Endothelial cell of umbilical vein (primary cell): ENCODE data around the gene RTP3. TPM values are rescaled to one million over a fixed set of nuclear protein-coding genes. Genes with fewer than 3 reads are reported as not detected.

ENCODE experiments used
- BruUV-seq: library from RNA; stranded (reverse); fragments of 400-500 nt; replicated peaks from 2 replicates; lab custom pipeline; 2021; lab: Mats Ljungman, UMichigan
- CTCF ChIA-PET: fragments of 300-600, 350-600 bp; sonication (Branson Sonifier 250); formaldehyde crosslinking; loops from one replicate; lab custom pipeline; 2021; ENCODE audit warnings: antibody characterized with exemption, inconsistent platforms; lab: Charles Lee
- POLR2A ChIA-PET: fragments of 300-600, 350-600 bp; sonication (Branson Sonifier 250); formaldehyde crosslinking; loops from one replicate; lab custom pipeline; 2021; ENCODE audit warnings: antibody characterized with exemption, inconsistent platforms; lab: Charles Lee
- DNase-seq: peaks from one replicate; pipeline ENCODE4 v3.0.0-alpha.2; 2011; ENCODE audit warnings: low read depth, low spot score
- FAIRE-seq: peaks from 2 replicates; lab custom pipeline; 2011; peaks lifted over from hg19 to GRCh38; lab: Jason Lieb, UNC
- H2AFZ ChIP-seq: 2 replicates; pipeline ENCODE4 v1.6.0; 2012; ENCODE audit warnings: low read depth, low read length, control low read depth, inconsistent platforms
- H3K27ac ChIP-seq: 2 replicates; pipeline ENCODE4 v1.5.1; 2011; ENCODE audit warnings: low read depth, mild to moderate bottlenecking, control low read depth, low read length, moderate library complexity; ENCODE audit not compliant: insufficient read depth
- H3K27me3 ChIP-seq, 2 experiments: 2 replicates each; pipeline versions ENCODE4 v1.6.0 to v1.6.1; 2011; ENCODE audit warnings: low read length in 2 of 2, mixed read lengths in 1 of 2; ENCODE audit not compliant: control insufficient read depth in 2 of 2, insufficient read depth in 2 of 2
- H3K36me3 ChIP-seq, 2 experiments: 2 replicates in 1 of 2; 3 replicates in 1 of 2; pipeline ENCODE4 v1.5.1; 2011; ENCODE audit warnings: low read length in 2 of 2, mild to moderate bottlenecking in 1 of 2, moderate library complexity in 1 of 2; ENCODE audit not compliant: control insufficient read depth in 2 of 2, insufficient read depth in 2 of 2; ENCODE audit errors: extremely low read depth in 1 of 2
- H3K4me1 ChIP-seq: 3 replicates; pipeline ENCODE4 v1.5.1; 2011; ENCODE audit warnings: mild to moderate bottlenecking, low read length; ENCODE audit not compliant: control insufficient read depth, insufficient read depth; ENCODE audit errors: extremely low read depth
- H3K4me2 ChIP-seq: 2 replicates; pipeline ENCODE4 v1.6.1; 2011; ENCODE audit warnings: low read length, control low read depth, mixed read lengths; ENCODE audit not compliant: insufficient read depth
- H3K4me3 ChIP-seq, 3 experiments: fragments of 200-600 bp in 1 of 3; sonication (generic), shearing (Covaris generic) in 1 of 3; replicated peaks in 1 of 3; 2 replicates each; pipeline ENCODE4 v1.5.1; 2011 to 2016; ENCODE audit warnings: control low read depth in 3 of 3, low read length in 3 of 3, mild to moderate bottlenecking in 2 of 3, inconsistent platforms in 1 of 3, low read depth in 1 of 3, moderate library complexity in 1 of 3; ENCODE audit not compliant: insufficient read depth in 1 of 3
- H3K79me2 ChIP-seq: 2 replicates; pipeline ENCODE4 v1.6.0; 2012; ENCODE audit warnings: low read length, inconsistent platforms; ENCODE audit not compliant: control insufficient read depth, insufficient read depth
- H3K9ac ChIP-seq: replicated peaks from 2 replicates; pipeline ENCODE3; 2011; ENCODE audit warnings: low read length, control low read depth; ENCODE audit not compliant: insufficient read depth; ENCODE audit errors: extremely low read depth
- H3K9me1 ChIP-seq: replicated peaks from 3 replicates; pipeline ENCODE4 v1.6.0; 2011; ENCODE audit warnings: mild to moderate bottlenecking, low read length; ENCODE audit not compliant: control insufficient read depth, insufficient read depth; ENCODE audit errors: extremely low read depth
- H3K9me3 ChIP-seq: replicated peaks from 2 replicates; pipeline ENCODE4 v1.5.1; 2012; ENCODE audit warnings: low read length, inconsistent platforms; ENCODE audit not compliant: control insufficient read depth, insufficient read depth
- H4K20me1 ChIP-seq: replicated peaks from 2 replicates; pipeline ENCODE3; 2011; ENCODE audit warnings: mild to moderate bottlenecking, low read length; ENCODE audit not compliant: control insufficient read depth, insufficient read depth; ENCODE audit errors: extremely low read depth
- EZH2 ChIP-seq: IDR thresholded peaks from 2 replicates; pipeline ENCODE4 v1.6.1; 2012; ENCODE audit warnings: borderline replicate concordance, low read depth, mild to moderate bottlenecking, moderate library complexity, low read length, inconsistent platforms; ENCODE audit not compliant: severe bottlenecking
- FOS ChIP-seq: IDR thresholded peaks from 2 replicates; pipeline ENCODE4 v1.6.1; 2011; ENCODE audit warnings: mild to moderate bottlenecking, low read length, moderate library complexity, borderline replicate concordance; ENCODE audit not compliant: insufficient read depth
- GATA2 ChIP-seq: IDR thresholded peaks from 2 replicates; pipeline ENCODE4 v1.7.0; 2011; ENCODE audit warnings: low read depth, mild to moderate bottlenecking, moderate library complexity, mixed read lengths, low read length; ENCODE audit not compliant: insufficient read length, insufficient read depth
- JUN ChIP-seq: IDR thresholded peaks from 2 replicates; pipeline ENCODE4 v1.6.1; 2011; ENCODE audit warnings: borderline replicate concordance, low read depth; ENCODE audit not compliant: insufficient read length, insufficient read depth
- MYC ChIP-seq: IDR thresholded peaks from one replicate; pipeline ENCODE4 v1.6.1; 2011; ENCODE audit warnings: mild to moderate bottlenecking, low read depth, low read length
- POLR2AphosphoS5 ChIP-seq: IDR thresholded peaks from 2 replicates; pipeline ENCODE4 v1.6.1; 2012; ENCODE audit warnings: low read depth, mild to moderate bottlenecking, control low read depth, low read length, moderate library complexity; ENCODE audit not compliant: insufficient read depth
- dilution Hi-C: fragments of 300-500 bp; cut with MboI; formaldehyde crosslinking; loops from one replicate; pipeline ENCODE4 v1.15.0; 2019; ENCODE audit warnings: low sequenced_read_pairs; ENCODE audit not compliant: extremely low pct_ligation_motif_present
- intact Hi-C: fragments of 100-400 bp; cut with micrococcal nuclease; formaldehyde crosslinking; loops from one replicate; pipeline ENCODE4 v1.10.0; 2022
- polyA plus RNA-seq, 4 experiments: library from polyadenylated mRNA; depleted of rRNA in 3 of 4; stranded (reverse) in 3 of 4; unstranded in 1 of 4; fragments of >200 nt; gene quantifications; 2 replicates each; pipeline versions ENCODE4 v1.2.1 to v1.2.3, GENCODE V29; 2011 to 2012; ENCODE audit warnings: missing spikeins in 1 of 4
- total RNA-seq: library from RNA; stranded (reverse); gene quantifications from 2 replicates; pipeline ENCODE4 v1.2.3, GENCODE V29; 2021
- TF ChIP-seq, protein P1 (sequence below), 2 donors: IDR thresholded peaks; 1 replicate in 1 of 2; 2 replicates in 1 of 2; pipeline ENCODE4 v1.5.1; 2011; ENCODE audit warnings: low read length in 2 of 2, mild to moderate bottlenecking in 2 of 2, moderate library complexity in 2 of 2, control low read depth in 1 of 2, inconsistent platforms in 1 of 2, low read depth in 1 of 2; ENCODE audit not compliant: insufficient read depth in 1 of 2; ENCODE audit errors: extremely low read depth in 1 of 2

RTP3 gene
- total and polyA plus RNA-seq, 2 donors (not counting 3 experiments of a cell fraction or from before 2014, with no cell fraction given): 0.06 TPM; not detected in 1

- no peak overlapping the region for H3K4me2 ChIP-seq
- H3K36me3 ChIP-seq: no peaks in the 10 kb centered on the region
- no peaks in the 10 kb centered on the region for H4K20me1 ChIP-seq
- CTCF ChIA-PET: interaction anchor here (0.5 to 3.3 kb wide), 14 partner anchors 10 to 202 kb away, joined by 3 to 34 read pairs (median 4); no protein-coding TSS in a partner anchor
- no peaks in the 10 kb centered on the region for H3K27me3 ChIP-seq
- POLR2A ChIA-PET: no interaction called here
- H3K79me2 ChIP-seq: no peaks in the 10 kb centered on the region
- dilution Hi-C loops: no loop called here
- no peak for FAIRE-seq
- no peaks in the 10 kb centered on the region for H3K4me1 ChIP-seq
- no peak overlapping the region for H3K4me3 ChIP-seq
- no peak for DNase-seq
- no TSS peak for BruUV-seq
- TF ChIP-seq, protein P1, sequence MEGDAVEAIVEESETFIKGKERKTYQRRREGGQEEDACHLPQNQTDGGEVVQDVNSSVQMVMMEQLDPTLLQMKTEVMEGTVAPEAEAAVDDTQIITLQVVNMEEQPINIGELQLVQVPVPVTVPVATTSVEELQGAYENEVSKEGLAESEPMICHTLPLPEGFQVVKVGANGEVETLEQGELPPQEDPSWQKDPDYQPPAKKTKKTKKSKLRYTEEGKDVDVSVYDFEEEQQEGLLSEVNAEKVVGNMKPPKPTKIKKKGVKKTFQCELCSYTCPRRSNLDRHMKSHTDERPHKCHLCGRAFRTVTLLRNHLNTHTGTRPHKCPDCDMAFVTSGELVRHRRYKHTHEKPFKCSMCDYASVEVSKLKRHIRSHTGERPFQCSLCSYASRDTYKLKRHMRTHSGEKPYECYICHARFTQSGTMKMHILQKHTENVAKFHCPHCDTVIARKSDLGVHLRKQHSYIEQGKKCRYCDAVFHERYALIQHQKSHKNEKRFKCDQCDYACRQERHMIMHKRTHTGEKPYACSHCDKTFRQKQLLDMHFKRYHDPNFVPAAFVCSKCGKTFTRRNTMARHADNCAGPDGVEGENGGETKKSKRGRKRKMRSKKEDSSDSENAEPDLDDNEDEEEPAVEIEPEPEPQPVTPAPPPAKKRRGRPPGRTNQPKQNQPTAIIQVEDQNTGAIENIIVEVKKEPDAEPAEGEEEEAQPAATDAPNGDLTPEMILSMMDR (IDR thresholded peaks at IDR 0.05; ENCODE audit: extremely low read depth in 1 of 2, insufficient read depth in 1 of 2, low read depth in 1 of 2, low read length in 2 of 2): no peak
- H3K9me3 ChIP-seq: no peaks in the 10 kb centered on the region
- H3K9ac ChIP-seq: no peak overlapping the region
- no peak overlapping the region for H2AFZ ChIP-seq
- no peak overlapping the region for H3K27ac ChIP-seq
- H3K9me1 ChIP-seq: no peaks in the 10 kb centered on the region
- intact Hi-C loops: no loop called here
These were observed 35.7 kb upstream of the RTP3 start for GRCh38 chr3:46462111-46462510.

GRCh38 chr3:46462511-46462910, 35.3 kb upstream of the RTP3 start:
- no peaks in the 10 kb centered on the region for H3K36me3 ChIP-seq
- intact Hi-C loops (no loop called here), dilution Hi-C loops (no loop called here)
- no peak overlapping the region for H3K9ac ChIP-seq
- CTCF ChIA-PET: interaction anchor here (0.8 to 3.3 kb wide), 13 partner anchors 10 to 201 kb away, joined by 3 to 34 read pairs (median 4); no protein-coding TSS in a partner anchor
- no peak overlapping the region for H3K4me3 ChIP-seq
- no peak overlapping the region for H3K4me2 ChIP-seq
- H4K20me1 ChIP-seq: no peaks in the 10 kb centered on the region
- POLR2A ChIA-PET: no interaction called here
- no peaks in the 10 kb centered on the region for H3K27me3 ChIP-seq
- no peaks in the 10 kb centered on the region for H3K4me1 ChIP-seq
- FAIRE-seq (no peak), DNase-seq (no peak)
- H2AFZ ChIP-seq: no peak overlapping the region
- TF ChIP-seq POLR2AphosphoS5 (no peak), JUN (no peak), GATA2 (no peak), MYC (no peak), EZH2 (no peak), FOS (no peak)
- H3K27ac ChIP-seq: no peak overlapping the region
- H3K9me1 ChIP-seq: no peaks in the 10 kb centered on the region
- no TSS peak for BruUV-seq
- H3K79me2 ChIP-seq: no peaks in the 10 kb centered on the region
- H3K9me3 ChIP-seq: no peaks in the 10 kb centered on the region
